Testis (tissue), 2 donors: ENCODE data around the gene GRN.

Experiments used
- POLR2A ChIP-seq: fragments of 450-650 bp; IDR thresholded peaks from one replicate; pipeline ENCODE4 v1.6.1; 2017; ENCODE audit warnings: antibody characterized with exemption, mild to moderate bottlenecking, moderate library complexity
- TF ChIP-seq, protein P1 (sequence below), 3 experiments: fragments of 450-650 bp in 2 of 3; fragments of 200-600 bp in 1 of 3; sonication (generic) in 1 of 3; IDR thresholded peaks; one replicate each; pipeline ENCODE4 v1.5.1; 2016 to 2019; ENCODE audit warnings: antibody characterized with exemption in 3 of 3, mild to moderate bottlenecking in 2 of 3, moderate library complexity in 1 of 3

DNA sequence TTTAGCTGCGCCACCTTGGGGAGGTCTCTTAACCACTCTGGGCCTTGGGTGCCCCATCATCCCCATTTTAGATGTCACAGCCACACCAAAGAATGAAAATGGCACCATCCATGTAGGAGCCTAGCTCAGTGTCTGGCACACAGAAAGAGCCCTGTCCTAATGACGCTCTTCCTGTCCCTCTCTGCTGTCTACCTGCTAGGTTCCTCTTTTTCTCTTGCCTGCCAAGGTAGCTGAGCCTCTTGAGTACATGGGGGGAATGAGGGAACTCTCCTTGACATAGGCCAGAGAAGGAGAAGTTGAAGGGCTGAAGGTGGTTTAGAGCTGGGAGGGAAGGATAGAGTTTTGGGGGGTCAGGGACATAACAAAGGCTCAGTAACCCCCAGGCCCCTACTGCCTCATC, 34.9 kb upstream of the GRN start:
- TF ChIP-seq, protein P1, sequence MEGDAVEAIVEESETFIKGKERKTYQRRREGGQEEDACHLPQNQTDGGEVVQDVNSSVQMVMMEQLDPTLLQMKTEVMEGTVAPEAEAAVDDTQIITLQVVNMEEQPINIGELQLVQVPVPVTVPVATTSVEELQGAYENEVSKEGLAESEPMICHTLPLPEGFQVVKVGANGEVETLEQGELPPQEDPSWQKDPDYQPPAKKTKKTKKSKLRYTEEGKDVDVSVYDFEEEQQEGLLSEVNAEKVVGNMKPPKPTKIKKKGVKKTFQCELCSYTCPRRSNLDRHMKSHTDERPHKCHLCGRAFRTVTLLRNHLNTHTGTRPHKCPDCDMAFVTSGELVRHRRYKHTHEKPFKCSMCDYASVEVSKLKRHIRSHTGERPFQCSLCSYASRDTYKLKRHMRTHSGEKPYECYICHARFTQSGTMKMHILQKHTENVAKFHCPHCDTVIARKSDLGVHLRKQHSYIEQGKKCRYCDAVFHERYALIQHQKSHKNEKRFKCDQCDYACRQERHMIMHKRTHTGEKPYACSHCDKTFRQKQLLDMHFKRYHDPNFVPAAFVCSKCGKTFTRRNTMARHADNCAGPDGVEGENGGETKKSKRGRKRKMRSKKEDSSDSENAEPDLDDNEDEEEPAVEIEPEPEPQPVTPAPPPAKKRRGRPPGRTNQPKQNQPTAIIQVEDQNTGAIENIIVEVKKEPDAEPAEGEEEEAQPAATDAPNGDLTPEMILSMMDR (IDR thresholded peaks at IDR 0.05): no peak
- TF ChIP-seq POLR2A: no peak
